A549 (cell line): ENCODE data around the gene SLC39A13. TPM values are rescaled to one million over a fixed set of nuclear protein-coding genes. Genes with fewer than 3 reads are reported as not detected.

Experiments
- ATAC-seq, 2 experiments: fragments of 200-7000 bp in 1 of 2; fragments of >200 bp in 1 of 2; cut with Nextera tagmentation in 1 of 2; cut with Tn5 transposase in 1 of 2; 3 replicates each; pipeline versions ENCODE4 v1.8.0 to v1.9.1; 2018 to 2020; ENCODE audit warnings: mild to moderate bottlenecking in 1 of 2, moderate library complexity in 1 of 2
- CTCF ChIA-PET: fragments of 300-600 bp; sonication (Branson Sonifier 250); formaldehyde crosslinking; extraction: SDS; loops from one replicate; lab custom pipeline; 2021; ENCODE audit warnings: antibody characterized with exemption, inconsistent platforms; lab: Yijun Ruan, JAX
- POLR2A ChIA-PET: fragments of 350-600 bp; formaldehyde crosslinking; extraction: SDS; loops from one replicate; lab custom pipeline; 2021; ENCODE audit warnings: antibody characterized with exemption, inconsistent platforms; lab: Yijun Ruan, JAX
- DNase-seq, 2 experiments: peaks; one replicate each; pipeline versions ENCODE4 v3.0.0 to v3.0.0-alpha.2; 2011 to 2016; ENCODE audit warnings: low read depth in 1 of 2, low spot score in 1 of 2
- FAIRE-seq: peaks from 2 replicates; lab custom pipeline; 2011; peaks lifted over from hg19 to GRCh38; lab: Jason Lieb, UNC
- H3K27ac ChIP-seq, 2 experiments: fragments of >200 bp; sonication (Bioruptor Twin); formaldehyde crosslinking; 3 replicates each; pipeline ENCODE4 v1.5.1; 2016 to 2017
- H3K4me1 ChIP-seq: fragments of >200 bp; sonication (Bioruptor Twin); formaldehyde crosslinking; 3 replicates; pipeline ENCODE4 v1.6.1; 2016
- H3K4me2 ChIP-seq: fragments of >200 bp; sonication (Bioruptor Twin); formaldehyde crosslinking; 3 replicates; pipeline ENCODE4 v1.6.1; 2016
- H3K4me3 ChIP-seq: fragments of >200 bp; sonication (Bioruptor Twin); formaldehyde crosslinking; 3 replicates; pipeline ENCODE4 v1.5.1; 2016
- H3K9me3 ChIP-seq: fragments of >200 bp; sonication (Bioruptor Twin); formaldehyde crosslinking; 3 replicates; pipeline ENCODE4 v1.6.1; 2016
- BCL3 ChIP-seq: fragments of >200 bp; sonication (Bioruptor Twin); formaldehyde crosslinking; IDR thresholded peaks from 3 replicates; pipeline ENCODE4 v1.6.1; 2016
- CHD4 ChIP-seq: fragments of 200-600 bp; sonication (generic); IDR thresholded peaks from 2 replicates; pipeline ENCODE4 v1.6.1; 2016; ENCODE audit warnings: antibody characterized with exemption, mild to moderate bottlenecking, borderline replicate concordance
- E2F6 ChIP-seq: IDR thresholded peaks from 2 replicates; pipeline ENCODE4 v1.6.1; 2012; ENCODE audit warnings: low read depth, borderline replicate concordance
- ELK1 ChIP-seq: fragments of 150-350 bp; IDR thresholded peaks from 2 replicates; pipeline ENCODE4 v1.6.1; 2014; ENCODE audit warnings: low read depth, mild to moderate bottlenecking, low read length
- EP300 ChIP-seq, 2 experiments: fragments of >200 bp; sonication (Bioruptor Twin); formaldehyde crosslinking; IDR thresholded peaks; 2 replicates in 1 of 2; 3 replicates in 1 of 2; pipeline ENCODE4 v1.6.1; 2016 to 2017
- ESRRA ChIP-seq: fragments of 150-350 bp; IDR thresholded peaks from 2 replicates; pipeline ENCODE4 v1.6.1; 2014; ENCODE audit warnings: mild to moderate bottlenecking, low read length, borderline replicate concordance
- FOXS1 ChIP-seq: fragments of 250-450 bp; sonication (Bioruptor Pico); IDR thresholded peaks from 2 replicates; pipeline ENCODE4 v1.5.0; 2020; ENCODE audit warnings: mild to moderate bottlenecking, moderate library complexity
- GATA3 ChIP-seq: IDR thresholded peaks from 2 replicates; pipeline ENCODE4 v1.6.1; 2012; ENCODE audit warnings: borderline replicate concordance
- HDAC2 ChIP-seq: fragments of 200-600 bp; sonication (generic); IDR thresholded peaks from 2 replicates; pipeline ENCODE4 v1.6.1; 2016
- HOXA7 ChIP-seq: fragments of 250-450 bp; sonication (Bioruptor Pico); IDR thresholded peaks from 2 replicates; pipeline ENCODE4 v1.5.0; 2020; ENCODE audit warnings: mild to moderate bottlenecking, moderate library complexity
- JUNB ChIP-seq: fragments of >200 bp; sonication (Bioruptor Twin); formaldehyde crosslinking; IDR thresholded peaks from 2 replicates; pipeline ENCODE4 v1.6.1; 2016
- MAZ ChIP-seq: fragments of 150-350 bp; IDR thresholded peaks from 2 replicates; pipeline ENCODE4 v1.6.1; 2014; ENCODE audit warnings: antibody characterized with exemption, low read depth, low read length, borderline replicate concordance
- NFE2L2 ChIP-seq: fragments of 150-350 bp; conservative IDR thresholded peaks from 2 replicates; pipeline ENCODE4 v1.6.1; 2014; ENCODE audit warnings: low read length
- NR3C1 ChIP-seq: fragments of >200 bp; sonication (Bioruptor Twin); formaldehyde crosslinking; IDR thresholded peaks from 3 replicates; pipeline ENCODE4 v1.6.1; 2017
- PBX3 ChIP-seq: IDR thresholded peaks from 2 replicates; pipeline ENCODE4 v1.6.1; 2012
- POLR2AphosphoS2 ChIP-seq: conservative IDR thresholded peaks from 2 replicates; pipeline ENCODE4 v1.6.1; 2012; ENCODE audit warnings: low read length, improper control_type of control experiment, inconsistent platforms
- RARB ChIP-seq: fragments of 250-450 bp; sonication (Bioruptor Pico); IDR thresholded peaks from 2 replicates; pipeline ENCODE4 v1.8.0; 2021; ENCODE audit warnings: mild to moderate bottlenecking, moderate library complexity
- RCOR1 ChIP-seq: fragments of 150-350 bp; IDR thresholded peaks from 2 replicates; pipeline ENCODE4 v1.6.1; 2014; ENCODE audit warnings: antibody characterized with exemption, low read length, low read depth
- TP53 ChIP-seq: fragments of 250-450 bp; sonication (Bioruptor Pico); IDR thresholded peaks from 2 replicates; pipeline ENCODE4 v1.5.0; 2021; ENCODE audit warnings: mild to moderate bottlenecking, moderate library complexity
- ZC3H11A ChIP-seq: fragments of 450-650 bp; IDR thresholded peaks from 2 replicates; pipeline ENCODE4 v1.6.1; 2014; ENCODE audit warnings: antibody characterized with exemption, mild to moderate bottlenecking
- ZFP36 ChIP-seq: fragments of 450-650 bp; IDR thresholded peaks from 2 replicates; pipeline ENCODE4 v1.6.1; 2014; ENCODE audit warnings: borderline replicate concordance; ENCODE audit not compliant: partially characterized antibody
- ZNF302 ChIP-seq: fragments of 250-450 bp; sonication (Bioruptor Pico); IDR thresholded peaks from 2 replicates; pipeline ENCODE4 v1.9.0; 2021; ENCODE audit warnings: inconsistent platforms, mild to moderate bottlenecking, moderate library complexity
- ZSCAN20 ChIP-seq: fragments of 250-450 bp; sonication (Bioruptor Pico); IDR thresholded peaks from 2 replicates; pipeline ENCODE4 v1.8.0; 2022; ENCODE audit warnings: mild to moderate bottlenecking, moderate library complexity
- WGBS: methylation state at CpG from one replicate; pipeline ENCODE4 v1.1.6; 2017; ENCODE audit errors: missing lambda C conversion rate; 5-methylcytosine and 5-hydroxymethylcytosine counted together
- polyA plus RNA-seq, 4 experiments: library from polyadenylated mRNA; depleted of rRNA in 3 of 4; stranded (reverse); fragments of >200 nt; fragmentation: RNase III in 1 of 4; extraction: RNeasy Plus Mini Kit Qiagen cat#74134 plus additional on column Dnase treatment in 1 of 4; gene quantifications; 2 replicates in 3 of 4; 3 replicates in 1 of 4; pipeline ENCODE4 v1.2.3, GENCODE V29; 2011 to 2017
- TF ChIP-seq, protein P1 (sequence below): fragments of 200-600 bp; sonication (generic); IDR thresholded peaks from 2 replicates; pipeline ENCODE4 v1.6.1; 2016; ENCODE audit warnings: antibody characterized with exemption, mild to moderate bottlenecking, moderate library complexity
- TF ChIP-seq, protein P2 (sequence below): fragments of 250-450 bp; sonication (Bioruptor Pico); IDR thresholded peaks from 2 replicates; pipeline ENCODE4 v1.5.0; 2020; ENCODE audit warnings: low read depth, mild to moderate bottlenecking, moderate library complexity

SLC39A13 gene
- polyA plus RNA-seq, 2 of the 4 experiments (the other 2 are of a cell fraction) = 10.8 to 35.2 TPM

- CTCF ChIA-PET = no interaction called here
- TF ChIP-seq E2F6 (no peak), ZNF302 (no peak), ESRRA (no peak), CHD4 (no peak), NFE2L2 (no peak), HOXA7 (CRISPR knock-in tag) (no peak), FOXS1 (no peak)
- TF ChIP-seq, all 56 proteins: peak for 0
- Histone ChIP-seq H3K4me1 (no peaks in the 10 kb centered on the region), H3K4me2 (no peak overlapping the region), H3K4me3 (no peak overlapping the region), H3K9me3 (no peaks in the 10 kb centered on the region), H3K27ac (no peak overlapping the region)
- 80% methylated on average over 1 of the region's 1 CpG for WGBS
- POLR2A ChIA-PET = interaction anchor here (0.6 kb wide), 1 partner anchor 98 kb away, joined by 13 read pairs; no protein-coding TSS in a partner anchor
- no peak for DNase-seq
- no peak for FAIRE-seq
- ATAC-seq = no peak
Measured at GRCh38 chr11:47366020-47366490, 42.3 kb upstream of the SLC39A13 start.

DNA sequence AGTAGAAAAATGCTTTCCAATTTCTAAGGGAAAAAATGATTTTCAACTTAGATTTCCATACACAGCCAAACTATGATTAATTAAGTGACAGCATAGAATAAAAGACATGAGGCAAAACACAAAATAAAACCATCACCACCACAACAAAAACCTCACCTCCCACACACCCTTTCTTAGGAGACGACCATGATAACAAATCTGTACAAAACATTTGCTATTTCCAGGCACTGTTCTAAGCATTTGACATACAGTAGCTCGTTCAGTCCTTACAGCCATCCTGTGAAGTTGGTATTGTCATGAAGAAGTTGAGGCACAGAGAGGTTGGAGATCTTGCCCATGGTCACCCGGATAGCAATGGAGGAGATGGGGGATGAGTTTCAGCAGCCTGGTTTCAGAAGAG, 38.7 kb upstream of the SLC39A13 start:
- POLR2A ChIA-PET = no interaction called here
- peaks cover 8% of the 10 kb centered on the region for H3K4me1 ChIP-seq
- FAIRE-seq (no peak), ATAC-seq (no peak), DNase-seq (no peak)
- no peaks in the 10 kb centered on the region for H3K9me3 ChIP-seq
- CTCF ChIA-PET = interaction anchor here (0.7 to 6.0 kb wide), 6 partner anchors 9 to 466 kb away, joined by 3 to 96 read pairs (median 4); partner anchors contain the start of gene SLC39A13
- H3K27ac ChIP-seq = no peak overlapping the region
- WGBS = 31% methylated on average over 3 of the region's 3 CpGs
- TF ChIP-seq ZC3H11A = no peak
- no peak for TF ChIP-seq PBX3
- TF ChIP-seq BCL3 = no peak
- TF ChIP-seq NR3C1 = no peak
- TF ChIP-seq GATA3 = no peak
- no peak for TF ChIP-seq JUNB
- no peak for TF ChIP-seq FOXS1
- no peak overlapping the region for H3K4me2 ChIP-seq
- no peak overlapping the region for H3K4me3 ChIP-seq

- WGBS = 62% methylated on average over 7 of the region's 7 CpGs
Measured at GRCh38 chr11:47372422-47372821, 36.0 kb upstream of the SLC39A13 start.

More at GRCh38 chr11:47372422-47372821, 36.0 kb upstream of the SLC39A13 start:
- no peak overlapping the region for H3K27ac ChIP-seq
- H3K9me3 ChIP-seq = no peaks in the 10 kb centered on the region
- no peak for DNase-seq
- POLR2A ChIA-PET = no interaction called here
- CTCF ChIA-PET = interaction anchor here (0.6 to 6.0 kb wide), 13 partner anchors 8 to 81 kb away, joined by 3 to 133 read pairs (median 18); partner anchors contain the start of gene SLC39A13
- no peak overlapping the region for H3K4me2 ChIP-seq
- no peak overlapping the region for H3K4me3 ChIP-seq
- TF ChIP-seq ESRRA (no peak), RCOR1 (no peak), HDAC2 (no peak), RARB (CRISPR knock-in tag) (no peak), TP53 (CRISPR knock-in tag) (no peak), ZFP36 (no peak), ELK1 (no peak), FOXS1 (no peak), EP300 (IDR thresholded peaks at IDR 0.05) (no peak), NFE2L2 (no peak), POLR2AphosphoS2 (no peak), ZSCAN20 (CRISPR knock-in tag) (no peak), MAZ (no peak)
- TF ChIP-seq, protein P1, sequence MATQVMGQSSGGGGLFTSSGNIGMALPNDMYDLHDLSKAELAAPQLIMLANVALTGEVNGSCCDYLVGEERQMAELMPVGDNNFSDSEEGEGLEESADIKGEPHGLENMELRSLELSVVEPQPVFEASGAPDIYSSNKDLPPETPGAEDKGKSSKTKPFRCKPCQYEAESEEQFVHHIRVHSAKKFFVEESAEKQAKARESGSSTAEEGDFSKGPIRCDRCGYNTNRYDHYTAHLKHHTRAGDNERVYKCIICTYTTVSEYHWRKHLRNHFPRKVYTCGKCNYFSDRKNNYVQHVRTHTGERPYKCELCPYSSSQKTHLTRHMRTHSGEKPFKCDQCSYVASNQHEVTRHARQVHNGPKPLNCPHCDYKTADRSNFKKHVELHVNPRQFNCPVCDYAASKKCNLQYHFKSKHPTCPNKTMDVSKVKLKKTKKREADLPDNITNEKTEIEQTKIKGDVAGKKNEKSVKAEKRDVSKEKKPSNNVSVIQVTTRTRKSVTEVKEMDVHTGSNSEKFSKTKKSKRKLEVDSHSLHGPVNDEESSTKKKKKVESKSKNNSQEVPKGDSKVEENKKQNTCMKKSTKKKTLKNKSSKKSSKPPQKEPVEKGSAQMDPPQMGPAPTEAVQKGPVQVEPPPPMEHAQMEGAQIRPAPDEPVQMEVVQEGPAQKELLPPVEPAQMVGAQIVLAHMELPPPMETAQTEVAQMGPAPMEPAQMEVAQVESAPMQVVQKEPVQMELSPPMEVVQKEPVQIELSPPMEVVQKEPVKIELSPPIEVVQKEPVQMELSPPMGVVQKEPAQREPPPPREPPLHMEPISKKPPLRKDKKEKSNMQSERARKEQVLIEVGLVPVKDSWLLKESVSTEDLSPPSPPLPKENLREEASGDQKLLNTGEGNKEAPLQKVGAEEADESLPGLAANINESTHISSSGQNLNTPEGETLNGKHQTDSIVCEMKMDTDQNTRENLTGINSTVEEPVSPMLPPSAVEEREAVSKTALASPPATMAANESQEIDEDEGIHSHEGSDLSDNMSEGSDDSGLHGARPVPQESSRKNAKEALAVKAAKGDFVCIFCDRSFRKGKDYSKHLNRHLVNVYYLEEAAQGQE = no peak
- TF ChIP-seq, protein P2, sequence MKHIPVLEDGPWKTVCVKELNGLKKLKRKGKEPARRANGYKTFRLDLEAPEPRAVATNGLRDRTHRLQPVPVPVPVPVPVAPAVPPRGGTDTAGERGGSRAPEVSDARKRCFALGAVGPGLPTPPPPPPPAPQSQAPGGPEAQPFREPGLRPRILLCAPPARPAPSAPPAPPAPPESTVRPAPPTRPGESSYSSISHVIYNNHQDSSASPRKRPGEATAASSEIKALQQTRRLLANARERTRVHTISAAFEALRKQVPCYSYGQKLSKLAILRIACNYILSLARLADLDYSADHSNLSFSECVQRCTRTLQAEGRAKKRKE (CRISPR knock-in tag) = no peak
- TF ChIP-seq, all 56 proteins: peak for 0
- no peak for ATAC-seq
- no peak for FAIRE-seq
- H3K4me1 ChIP-seq = peaks cover 21% of the 10 kb centered on the region
